Glomerular visceral epithelial cell (primary cell): ENCODE data around the gene PLIN3.
"Not testable (repeated sequence)": the region's sequence is repeated elsewhere in the genome, so short reads cannot be mapped to it uniquely, and the experiment has no call there.

Experiments used
- DNase-seq: peaks from one replicate; pipeline ENCODE4 v3.0.0-alpha.2; 2016; ENCODE audit errors: extremely low spot score

Gene PLIN3

DNA sequence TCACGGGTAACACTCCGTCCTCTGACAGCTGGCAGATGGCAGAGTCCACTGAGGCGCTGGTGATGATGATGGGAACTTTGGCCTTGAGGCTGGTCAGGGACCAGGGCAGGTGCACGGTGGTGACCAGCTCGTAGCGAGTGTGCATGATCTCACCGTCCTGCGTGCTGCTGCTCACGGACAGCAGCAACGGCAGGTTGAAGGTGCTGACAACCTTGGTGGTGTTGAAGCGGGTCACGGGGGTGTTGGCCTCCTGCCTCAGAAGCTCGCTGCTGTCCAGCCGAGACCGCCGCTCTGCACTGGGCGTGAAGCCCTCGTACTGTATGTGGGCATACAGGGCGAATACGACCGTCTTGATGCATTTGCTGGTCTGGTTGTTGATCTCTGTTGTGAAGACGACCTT is 23.6 kb upstream of the PLIN3 start:
- DNase-seq, result no peak

DNA sequence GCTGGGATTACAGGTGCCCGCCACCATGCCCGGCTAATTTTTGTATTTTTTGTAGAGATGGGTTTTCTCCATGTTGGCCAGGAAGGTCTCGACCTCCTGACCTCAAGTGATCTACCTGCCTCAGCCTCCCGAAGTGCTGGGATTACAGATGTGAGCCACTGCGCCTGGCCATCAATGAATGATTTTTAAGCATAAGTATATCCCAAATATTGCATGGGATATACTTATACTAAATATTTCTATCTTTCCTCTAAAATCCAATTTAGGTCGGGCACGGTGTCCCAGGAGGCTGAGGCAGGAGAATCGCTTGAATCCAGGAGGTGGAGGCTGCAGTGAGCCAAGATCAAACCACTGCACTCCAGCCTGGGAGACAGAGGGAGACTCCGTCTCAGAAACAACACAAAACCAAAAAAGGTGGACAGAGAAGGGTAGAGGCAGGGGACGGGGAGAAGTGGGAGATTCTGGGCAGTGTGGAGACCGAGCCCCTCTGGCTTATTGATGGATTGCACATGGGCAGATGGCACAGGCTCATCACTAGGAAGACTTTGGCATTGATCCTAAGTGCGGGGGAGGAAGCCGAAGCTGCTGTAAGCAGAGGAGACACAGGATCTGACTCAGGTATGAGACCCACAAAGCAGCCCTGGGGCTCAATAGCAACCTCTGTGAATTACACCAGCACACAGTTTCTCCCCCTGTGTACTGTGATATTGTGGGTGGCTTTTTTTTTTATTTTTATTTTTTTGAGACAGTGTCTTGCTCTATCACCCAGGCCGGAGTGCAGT is 21.8 kb upstream of the PLIN3 start:
- peak; percentile 30 for DNase-seq

GRCh38 chr19:4887803-4888202 is 20.3 kb upstream of the PLIN3 start:
- not testable (repeated sequence) for DNase-seq

- not testable (repeated sequence) for DNase-seq
These were observed 17.5 kb upstream of the PLIN3 start for GRCh38 chr19:4884993-4885392.

DNA sequence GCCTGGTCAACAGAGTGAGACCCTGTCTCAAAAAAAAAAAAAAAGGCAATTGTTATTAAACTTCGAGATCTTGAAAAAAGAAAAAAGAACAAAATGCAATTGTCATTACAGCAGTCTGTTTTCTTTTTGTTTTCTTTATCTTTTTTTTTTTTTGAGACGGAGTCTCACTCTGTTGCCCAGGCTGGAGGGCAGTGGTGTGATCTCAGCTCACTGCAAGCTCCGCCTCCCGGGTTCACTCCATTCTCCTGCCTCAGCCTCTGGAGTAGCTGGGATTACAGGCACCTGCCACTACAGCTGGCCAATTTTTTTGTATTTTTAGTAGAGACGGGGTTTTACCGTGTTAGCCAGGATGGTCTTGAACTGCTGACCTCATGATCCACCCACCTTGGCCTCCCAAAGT is 15.4 kb upstream of the PLIN3 start:
- DNase-seq, result not testable (repeated sequence)

DNA sequence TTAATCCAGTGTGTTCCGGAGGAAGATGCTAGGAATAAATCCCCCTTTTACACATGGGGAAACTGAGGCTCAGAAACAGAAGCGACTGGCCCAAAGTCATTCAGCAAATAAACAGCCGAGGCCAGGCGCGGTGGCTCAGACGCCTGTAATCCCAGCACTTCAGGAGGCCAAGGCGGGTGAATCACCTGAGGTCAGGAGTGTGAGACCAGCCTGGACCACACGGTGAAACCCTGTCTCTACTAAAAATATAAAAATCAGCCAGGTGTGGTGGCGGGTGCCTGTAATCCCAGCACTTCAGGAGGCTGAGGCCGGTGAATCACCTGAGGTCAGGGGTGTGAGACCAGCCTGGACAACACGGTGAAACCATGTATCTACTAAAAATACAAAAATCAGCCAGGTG is 11.6 kb upstream of the PLIN3 start:
- DNase-seq, result no peak

- DNase-seq, result no peak
These were observed 11.1 kb upstream of the PLIN3 start for GRCh38 chr19:4878491-4878968.

DNA sequence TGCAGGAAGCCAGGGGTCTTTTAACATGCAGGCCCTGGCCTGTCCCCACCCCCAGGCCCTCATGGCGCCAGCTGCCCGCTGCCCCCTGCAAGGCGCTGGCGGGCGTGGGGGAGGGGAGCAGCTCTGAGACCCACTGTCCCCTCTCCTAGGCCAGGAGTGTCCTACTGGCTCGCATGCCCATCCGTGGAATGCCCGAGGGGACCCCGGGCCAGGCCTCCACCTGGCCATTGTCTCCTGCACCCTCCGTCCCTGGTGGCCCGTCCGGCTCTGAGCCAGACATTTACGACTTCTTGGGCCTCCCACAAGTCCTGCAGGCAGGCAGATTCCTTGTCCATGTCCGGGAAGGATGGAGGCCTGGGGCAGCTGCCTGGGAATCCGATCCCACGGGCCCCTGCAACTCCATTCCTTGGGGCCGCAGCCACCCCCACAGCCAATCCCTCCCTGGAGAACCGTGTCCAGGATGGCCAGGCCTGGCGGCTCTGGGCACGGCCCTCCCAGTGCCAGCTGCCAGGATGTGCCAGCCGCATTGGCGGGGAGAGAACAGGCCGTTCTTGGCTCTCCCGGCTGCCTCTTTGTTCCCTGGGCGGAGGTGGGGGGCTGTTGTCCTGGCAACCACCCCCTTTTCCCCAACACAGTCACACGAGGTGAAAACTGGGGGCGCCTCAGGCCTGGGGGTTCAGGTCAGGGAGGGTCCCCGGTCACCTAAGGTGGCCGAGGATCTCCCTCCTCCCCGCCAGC is 10.5 kb upstream of the PLIN3 start:
- no peak for DNase-seq

DNA sequence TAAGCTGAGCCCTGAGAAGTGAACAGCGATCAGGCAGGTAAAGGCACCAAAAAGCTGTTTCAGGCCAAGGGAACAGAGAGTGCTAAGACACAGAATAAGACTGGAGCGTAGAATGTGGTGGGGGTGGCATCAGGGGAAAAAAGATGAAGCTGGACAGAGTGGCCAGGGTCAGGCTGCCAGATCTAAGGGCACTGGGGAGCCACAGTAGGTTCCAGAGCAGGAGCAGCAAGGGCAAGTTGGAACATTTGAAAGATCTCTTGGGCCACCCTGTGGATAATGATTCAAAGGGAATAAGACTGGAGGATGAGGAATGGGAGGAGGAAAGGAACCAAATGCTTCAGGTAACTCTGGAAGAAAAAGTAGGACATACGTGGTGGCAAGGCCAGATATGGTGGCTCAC is 6.5 kb upstream of the PLIN3 start:
- no peak for DNase-seq

GRCh38 chr19:4871711-4872110 is 4.2 kb upstream of the PLIN3 start:
- DNase-seq, result no peak

- peak; percentile 92 for DNase-seq
These were observed 2.7 kb upstream of the PLIN3 start for GRCh38 chr19:4870025-4870700.

- DNase-seq, result no peak
These were observed 893 bp upstream of the PLIN3 start for GRCh38 chr19:4868286-4868834.

DNA sequence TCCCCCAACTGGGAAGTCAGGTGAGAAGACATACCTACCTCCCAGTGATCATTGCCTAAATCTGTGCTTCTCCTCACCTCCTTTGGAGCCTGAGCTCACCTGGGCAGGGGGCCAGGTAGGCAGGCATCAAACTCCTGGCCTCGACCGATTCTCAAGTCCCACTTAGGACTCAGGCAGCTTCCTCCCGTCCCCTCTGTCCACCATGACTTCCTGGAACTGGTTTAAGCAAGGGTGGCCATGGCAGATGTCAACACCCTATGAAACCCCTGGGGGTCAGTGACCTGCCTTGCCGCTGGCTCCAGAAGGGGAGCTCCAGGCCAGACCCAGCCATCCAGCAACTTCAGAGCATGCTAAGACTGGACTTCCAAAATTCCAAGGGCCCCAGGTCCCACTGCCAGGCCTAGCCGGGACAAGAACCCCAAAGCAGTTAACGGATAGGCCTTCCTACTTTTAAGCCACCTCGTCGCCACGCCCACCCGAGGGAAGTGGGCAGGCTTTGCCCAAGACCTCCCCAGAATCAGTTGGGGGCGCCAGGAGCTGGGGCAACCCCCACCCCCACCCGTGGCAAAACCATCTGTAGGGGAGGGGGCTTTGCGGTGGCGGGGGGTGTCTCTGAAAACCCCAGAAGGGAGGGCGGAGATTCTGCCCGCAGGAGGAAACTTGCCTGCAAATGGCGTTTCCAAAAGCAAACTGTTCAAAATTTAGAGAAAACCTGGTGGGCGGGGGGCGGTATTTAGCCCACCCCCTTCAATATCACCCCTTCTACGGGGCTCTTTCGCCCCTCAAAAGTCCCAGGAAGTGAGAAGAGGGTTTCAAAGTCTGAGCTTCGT is 657 bp downstream of the PLIN3 start:
- DNase-seq, result peak; percentile 46

- DNase-seq, result no peak
These were observed 6.3 kb downstream of the PLIN3 start for GRCh38 chr19:4861147-4861546.

DNA sequence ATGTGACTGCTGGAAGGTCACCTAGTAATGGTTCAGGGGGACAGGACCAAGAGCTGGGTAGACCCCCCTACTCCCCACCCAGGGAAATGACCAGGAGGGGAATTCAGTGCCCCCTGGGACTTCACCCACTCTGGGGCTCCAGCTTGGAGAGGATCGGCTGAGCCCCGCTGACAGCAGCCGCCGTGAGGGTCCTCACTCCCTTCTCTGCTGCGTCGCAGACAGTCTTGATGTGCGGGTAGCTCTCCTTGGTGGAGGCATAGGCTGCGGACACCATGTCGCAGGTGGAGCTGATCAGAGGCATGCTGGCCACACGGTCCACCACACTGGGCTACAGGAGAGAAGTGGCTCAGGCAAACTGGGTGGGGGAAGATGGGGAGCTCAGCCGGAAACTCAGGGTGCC is 7.8 kb downstream of the PLIN3 start:
- no peak for DNase-seq

DNA sequence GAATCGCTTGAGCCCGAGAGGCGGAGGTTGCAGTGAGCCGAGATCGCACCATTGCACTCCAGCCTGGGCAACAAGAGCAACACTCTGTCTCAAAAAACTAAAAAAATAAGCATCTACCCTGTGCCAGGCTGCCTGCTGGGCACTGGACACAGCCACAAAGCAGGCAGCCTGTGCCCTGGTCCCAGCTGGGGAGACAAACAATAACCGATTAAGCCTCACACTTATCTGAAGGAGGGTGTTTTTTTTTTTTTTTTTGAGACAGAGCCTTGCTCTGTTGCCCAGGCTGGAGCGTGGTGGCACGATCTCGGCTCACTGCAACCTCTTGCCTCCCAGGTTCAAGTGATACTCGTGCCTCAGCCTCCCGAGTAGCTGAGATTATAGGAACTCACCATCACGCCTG is 11.0 kb downstream of the PLIN3 start:
- not testable (repeated sequence) for DNase-seq

DNA sequence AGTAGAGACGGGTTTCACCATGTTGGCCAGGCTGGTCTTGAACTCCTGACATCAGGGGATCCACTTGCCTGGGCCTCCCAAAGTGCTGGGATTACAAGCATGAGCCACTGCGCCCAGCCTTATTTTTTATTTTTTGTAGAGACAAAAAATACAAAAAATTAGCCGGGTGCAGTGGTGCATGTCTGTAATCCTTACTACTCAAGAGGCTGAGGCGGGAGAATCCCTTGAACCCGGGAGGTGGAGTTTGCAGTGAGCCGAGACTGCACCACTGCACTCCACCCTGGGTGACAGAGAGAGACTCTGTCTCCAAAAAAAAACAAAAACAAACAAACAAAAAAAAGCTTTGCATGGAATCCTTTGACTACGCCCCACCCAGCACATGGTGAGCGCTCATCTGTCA is 14.0 kb downstream of the PLIN3 start:
- DNase-seq, result not testable (repeated sequence)

DNA sequence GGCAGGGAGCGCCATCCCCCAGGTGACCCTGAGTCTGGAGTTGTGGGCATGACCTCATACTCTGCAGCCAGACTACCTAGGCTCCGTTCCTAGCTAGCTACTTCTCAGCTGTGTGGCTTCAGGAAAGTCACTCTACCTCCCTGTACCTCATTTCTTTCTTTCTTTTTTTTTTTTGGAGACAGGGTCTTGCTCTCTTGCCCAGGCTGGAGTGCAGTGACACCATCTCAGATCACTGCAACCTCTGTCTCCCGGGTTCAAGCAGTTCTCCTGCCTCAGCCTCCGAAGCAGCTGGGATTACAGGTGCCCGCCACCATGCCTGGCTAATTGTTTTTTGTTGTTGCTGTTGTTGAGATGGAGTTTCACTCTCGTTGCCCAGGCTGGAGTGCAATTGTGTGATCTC is 15.0 kb downstream of the PLIN3 start:
- DNase-seq, result no peak

GRCh38 chr19:4851551-4852290 is 15.7 kb downstream of the PLIN3 start:
- peak; percentile 98 for DNase-seq

- no peak for DNase-seq
These were observed 18.4 kb downstream of the PLIN3 start for GRCh38 chr19:4849019-4849418.
